SK-N-SH (cell line): ENCODE measurements around the gene DPP4.

Experiments used
- FOXM1 ChIP-seq: IDR thresholded peaks from 2 replicates; pipeline ENCODE4 v1.4.0; 2012; ENCODE audit warnings: low read depth, mild to moderate bottlenecking
- GABPA ChIP-seq: IDR thresholded peaks from 2 replicates; pipeline ENCODE4 v1.4.0; 2012; ENCODE audit warnings: low read depth, mild to moderate bottlenecking
- JUND ChIP-seq: IDR thresholded peaks from 2 replicates; pipeline ENCODE4 v1.4.0; 2012
- SIN3A ChIP-seq: IDR thresholded peaks from 2 replicates; pipeline ENCODE4 v1.6.1; 2012; ENCODE audit warnings: low read depth, mild to moderate bottlenecking, low read length, moderate library complexity, borderline replicate concordance
- YY1 ChIP-seq: IDR thresholded peaks from 2 replicates; pipeline ENCODE4 v1.4.0; 2012; ENCODE audit warnings: low read depth, mild to moderate bottlenecking
- TF ChIP-seq, protein P1 (sequence below): IDR thresholded peaks from 2 replicates; pipeline ENCODE4 v1.6.1; 2012; ENCODE audit warnings: mild to moderate bottlenecking, low read depth, low read length, moderate library complexity
- TF ChIP-seq, protein P2 (sequence below): fragments of 200-600 bp; sonication (generic); IDR thresholded peaks from 2 replicates; pipeline ENCODE4 v1.6.1; 2017; ENCODE audit warnings: antibody characterized with exemption, mild to moderate bottlenecking, moderate library complexity

DNA sequence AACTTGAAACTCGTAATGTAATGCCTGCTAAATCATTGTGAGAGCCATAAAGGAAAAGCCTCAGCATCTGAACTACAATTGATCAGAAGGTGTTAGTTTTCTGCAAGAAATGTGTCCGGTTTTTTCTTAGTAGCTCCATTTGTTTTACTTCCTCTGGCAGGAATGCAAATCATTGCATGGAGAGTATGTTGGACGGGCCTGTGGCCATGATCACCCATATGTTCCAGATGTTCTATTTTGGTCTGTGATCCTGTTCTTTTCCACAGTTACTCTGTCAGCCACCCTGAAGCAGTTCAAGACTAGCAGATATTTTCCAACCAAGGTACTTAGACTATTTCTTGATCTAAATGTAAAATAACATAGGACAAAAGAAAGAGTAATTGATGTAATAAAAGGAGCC, 126.6 kb downstream of the DPP4 start:
- no peak for TF ChIP-seq FOXM1
- TF ChIP-seq GABPA = no peak
- no peak for TF ChIP-seq YY1
- TF ChIP-seq, protein P1, sequence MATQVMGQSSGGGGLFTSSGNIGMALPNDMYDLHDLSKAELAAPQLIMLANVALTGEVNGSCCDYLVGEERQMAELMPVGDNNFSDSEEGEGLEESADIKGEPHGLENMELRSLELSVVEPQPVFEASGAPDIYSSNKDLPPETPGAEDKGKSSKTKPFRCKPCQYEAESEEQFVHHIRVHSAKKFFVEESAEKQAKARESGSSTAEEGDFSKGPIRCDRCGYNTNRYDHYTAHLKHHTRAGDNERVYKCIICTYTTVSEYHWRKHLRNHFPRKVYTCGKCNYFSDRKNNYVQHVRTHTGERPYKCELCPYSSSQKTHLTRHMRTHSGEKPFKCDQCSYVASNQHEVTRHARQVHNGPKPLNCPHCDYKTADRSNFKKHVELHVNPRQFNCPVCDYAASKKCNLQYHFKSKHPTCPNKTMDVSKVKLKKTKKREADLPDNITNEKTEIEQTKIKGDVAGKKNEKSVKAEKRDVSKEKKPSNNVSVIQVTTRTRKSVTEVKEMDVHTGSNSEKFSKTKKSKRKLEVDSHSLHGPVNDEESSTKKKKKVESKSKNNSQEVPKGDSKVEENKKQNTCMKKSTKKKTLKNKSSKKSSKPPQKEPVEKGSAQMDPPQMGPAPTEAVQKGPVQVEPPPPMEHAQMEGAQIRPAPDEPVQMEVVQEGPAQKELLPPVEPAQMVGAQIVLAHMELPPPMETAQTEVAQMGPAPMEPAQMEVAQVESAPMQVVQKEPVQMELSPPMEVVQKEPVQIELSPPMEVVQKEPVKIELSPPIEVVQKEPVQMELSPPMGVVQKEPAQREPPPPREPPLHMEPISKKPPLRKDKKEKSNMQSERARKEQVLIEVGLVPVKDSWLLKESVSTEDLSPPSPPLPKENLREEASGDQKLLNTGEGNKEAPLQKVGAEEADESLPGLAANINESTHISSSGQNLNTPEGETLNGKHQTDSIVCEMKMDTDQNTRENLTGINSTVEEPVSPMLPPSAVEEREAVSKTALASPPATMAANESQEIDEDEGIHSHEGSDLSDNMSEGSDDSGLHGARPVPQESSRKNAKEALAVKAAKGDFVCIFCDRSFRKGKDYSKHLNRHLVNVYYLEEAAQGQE = no peak
- TF ChIP-seq, protein P2, sequence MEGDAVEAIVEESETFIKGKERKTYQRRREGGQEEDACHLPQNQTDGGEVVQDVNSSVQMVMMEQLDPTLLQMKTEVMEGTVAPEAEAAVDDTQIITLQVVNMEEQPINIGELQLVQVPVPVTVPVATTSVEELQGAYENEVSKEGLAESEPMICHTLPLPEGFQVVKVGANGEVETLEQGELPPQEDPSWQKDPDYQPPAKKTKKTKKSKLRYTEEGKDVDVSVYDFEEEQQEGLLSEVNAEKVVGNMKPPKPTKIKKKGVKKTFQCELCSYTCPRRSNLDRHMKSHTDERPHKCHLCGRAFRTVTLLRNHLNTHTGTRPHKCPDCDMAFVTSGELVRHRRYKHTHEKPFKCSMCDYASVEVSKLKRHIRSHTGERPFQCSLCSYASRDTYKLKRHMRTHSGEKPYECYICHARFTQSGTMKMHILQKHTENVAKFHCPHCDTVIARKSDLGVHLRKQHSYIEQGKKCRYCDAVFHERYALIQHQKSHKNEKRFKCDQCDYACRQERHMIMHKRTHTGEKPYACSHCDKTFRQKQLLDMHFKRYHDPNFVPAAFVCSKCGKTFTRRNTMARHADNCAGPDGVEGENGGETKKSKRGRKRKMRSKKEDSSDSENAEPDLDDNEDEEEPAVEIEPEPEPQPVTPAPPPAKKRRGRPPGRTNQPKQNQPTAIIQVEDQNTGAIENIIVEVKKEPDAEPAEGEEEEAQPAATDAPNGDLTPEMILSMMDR = no peak
- no peak for TF ChIP-seq JUND
- TF ChIP-seq SIN3A = no peak
